HG02642 (cell line): ENCODE data around the gene ALDH1B1.

Experiments used
- ATAC-seq: cut with Tn5 transposase; IDR thresholded peaks from one replicate; pipeline ENCODE4 v1.9.1; 2021; ENCODE audit warnings: mild to moderate bottlenecking; ENCODE audit not compliant: unreplicated experiment, poor library complexity

ALDH1B1 gene

GRCh38 chr9:38435521-38435920 lies 43.0 kb downstream of the ALDH1B1 start:
- no peak for ATAC-seq

GRCh38 chr9:38436708-38437107 lies 44.2 kb downstream of the ALDH1B1 start:
- ATAC-seq, result no peak

- peak; percentile 43 for ATAC-seq
Measured at GRCh38 chr9:38437193-38437823, 44.8 kb downstream of the ALDH1B1 start.

- ATAC-seq, result no peak
Measured at GRCh38 chr9:38439291-38439915, 46.9 kb downstream of the ALDH1B1 start.

DNA sequence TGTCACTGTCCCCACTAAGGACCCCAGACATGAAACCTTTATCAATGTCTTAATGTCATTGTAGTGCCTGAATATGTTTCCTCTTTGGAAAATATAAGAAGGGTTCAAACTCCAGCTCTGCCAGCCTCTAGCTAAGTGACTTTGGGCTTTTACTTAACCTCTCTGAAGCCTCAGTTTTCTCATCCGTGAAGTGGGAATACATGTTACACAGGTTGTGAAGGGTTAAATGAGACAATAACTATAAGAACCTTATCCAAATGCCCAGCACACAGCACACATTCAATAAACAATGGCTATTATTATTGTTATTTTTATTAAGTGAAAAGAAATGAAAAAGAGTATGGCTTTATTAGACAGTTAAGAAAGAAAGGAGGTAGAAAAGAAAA lies 47.4 kb downstream of the ALDH1B1 start:
- no peak for ATAC-seq

- ATAC-seq, result no peak
Measured at GRCh38 chr9:38440516-38440915, 48.0 kb downstream of the ALDH1B1 start.

DNA sequence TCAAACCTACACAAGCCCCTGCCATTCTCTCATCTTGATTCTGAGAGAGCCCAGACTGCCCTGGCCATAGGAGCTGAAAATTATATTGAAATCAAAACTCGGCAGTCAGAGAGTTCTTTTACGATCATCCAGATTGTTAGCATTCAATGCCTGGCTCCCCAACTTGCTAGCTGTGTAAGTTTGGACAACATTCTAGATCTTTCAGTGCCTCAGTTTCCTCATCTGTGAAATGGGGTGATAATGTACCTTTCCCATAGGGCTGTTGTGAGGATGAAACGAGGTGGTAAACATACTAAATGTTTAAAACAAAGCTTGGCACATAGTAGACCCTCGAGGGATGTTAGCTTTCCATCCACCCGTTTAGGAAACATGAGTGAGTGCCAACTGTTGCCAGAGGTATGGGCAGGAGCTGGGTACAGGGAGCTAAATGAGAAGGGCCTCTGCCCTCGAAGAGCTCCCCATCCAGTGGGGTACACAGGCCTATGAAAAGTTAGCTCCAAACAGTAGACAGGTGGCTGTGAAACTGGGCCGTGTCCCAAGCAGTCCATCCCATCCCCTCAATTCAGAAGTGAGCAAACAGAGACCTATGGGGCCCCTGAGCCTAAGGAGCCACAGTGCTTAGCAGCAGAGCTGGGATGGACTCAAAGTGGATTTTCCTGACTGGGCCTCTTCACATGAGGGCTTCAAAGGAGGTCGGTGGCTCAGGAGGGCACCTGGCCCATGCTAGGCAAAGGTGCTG lies 49.0 kb downstream of the ALDH1B1 start:
- ATAC-seq, result no peak

- no peak for ATAC-seq
Measured at GRCh38 chr9:38442473-38443096, 50.1 kb downstream of the ALDH1B1 start.

DNA sequence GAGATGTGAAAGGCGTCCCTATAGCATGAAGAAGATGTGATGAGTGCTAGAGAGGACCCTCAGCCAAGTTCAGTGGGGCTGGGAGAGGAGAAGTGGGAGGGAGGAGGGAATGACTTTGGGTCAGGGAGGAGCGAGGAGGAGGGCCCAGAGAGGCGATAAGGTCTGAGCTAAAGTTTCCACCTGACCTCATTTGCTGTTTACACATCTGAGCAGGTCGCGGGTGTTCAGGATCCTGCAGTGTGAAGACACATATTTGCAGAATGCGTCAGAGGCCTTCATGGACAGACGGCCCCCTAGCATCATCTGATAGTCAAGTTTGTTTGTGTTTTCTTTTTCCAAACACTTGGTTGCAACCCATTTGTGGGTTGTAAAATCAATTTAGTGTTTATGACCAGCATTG lies 50.7 kb downstream of the ALDH1B1 start:
- no peak for ATAC-seq

DNA sequence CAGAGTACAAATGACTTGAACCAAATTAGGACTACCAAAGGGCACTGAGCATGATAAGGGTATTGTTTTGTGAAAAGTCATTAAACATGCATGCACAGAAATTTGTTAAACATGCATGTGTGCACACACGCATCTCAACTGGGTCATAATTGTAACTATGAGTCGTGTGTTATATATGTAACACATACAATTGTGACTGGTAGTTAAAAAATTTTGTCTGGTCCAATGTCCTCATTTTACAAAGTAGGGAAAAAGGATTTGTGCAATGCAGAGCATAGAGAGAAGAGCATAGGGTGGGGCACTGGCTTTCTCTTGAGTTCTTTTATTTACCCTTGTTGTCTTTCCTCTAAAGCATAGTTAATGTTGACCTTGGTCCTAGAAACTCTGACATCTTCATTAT lies 51.1 kb downstream of the ALDH1B1 start:
- no peak for ATAC-seq

- peak; percentile 93 for ATAC-seq
Measured at GRCh38 chr9:38445154-38446043, 52.9 kb downstream of the ALDH1B1 start.

GRCh38 chr9:38447703-38448102 lies 55.2 kb downstream of the ALDH1B1 start:
- no peak for ATAC-seq
